Measurements from ENCODE around the gene INMT.
"Not testable (repeated sequence)": the region's sequence is repeated elsewhere in the genome, so short reads cannot be mapped to it uniquely, and the experiment has no call there.

DNA sequence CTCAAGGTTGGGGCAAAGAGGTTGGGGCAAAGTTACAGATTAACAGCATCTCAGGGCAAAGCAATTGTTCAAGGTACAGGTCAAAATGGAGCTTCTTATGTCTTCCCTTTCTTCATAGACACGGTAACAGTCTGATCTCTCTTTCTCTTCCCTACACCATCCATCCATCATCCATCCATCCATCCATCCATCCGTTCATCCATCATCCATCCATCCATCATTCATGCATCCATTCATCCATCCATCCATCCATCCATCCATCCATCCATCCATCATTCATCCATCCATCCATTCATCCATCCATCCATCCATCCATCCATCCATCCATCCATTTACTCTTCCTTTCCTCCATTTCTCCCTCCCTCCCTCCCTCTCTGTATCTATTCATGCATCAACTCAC is 32.5 kb upstream of the INMT start:
- TF ChIP-seq, protein P1, sequence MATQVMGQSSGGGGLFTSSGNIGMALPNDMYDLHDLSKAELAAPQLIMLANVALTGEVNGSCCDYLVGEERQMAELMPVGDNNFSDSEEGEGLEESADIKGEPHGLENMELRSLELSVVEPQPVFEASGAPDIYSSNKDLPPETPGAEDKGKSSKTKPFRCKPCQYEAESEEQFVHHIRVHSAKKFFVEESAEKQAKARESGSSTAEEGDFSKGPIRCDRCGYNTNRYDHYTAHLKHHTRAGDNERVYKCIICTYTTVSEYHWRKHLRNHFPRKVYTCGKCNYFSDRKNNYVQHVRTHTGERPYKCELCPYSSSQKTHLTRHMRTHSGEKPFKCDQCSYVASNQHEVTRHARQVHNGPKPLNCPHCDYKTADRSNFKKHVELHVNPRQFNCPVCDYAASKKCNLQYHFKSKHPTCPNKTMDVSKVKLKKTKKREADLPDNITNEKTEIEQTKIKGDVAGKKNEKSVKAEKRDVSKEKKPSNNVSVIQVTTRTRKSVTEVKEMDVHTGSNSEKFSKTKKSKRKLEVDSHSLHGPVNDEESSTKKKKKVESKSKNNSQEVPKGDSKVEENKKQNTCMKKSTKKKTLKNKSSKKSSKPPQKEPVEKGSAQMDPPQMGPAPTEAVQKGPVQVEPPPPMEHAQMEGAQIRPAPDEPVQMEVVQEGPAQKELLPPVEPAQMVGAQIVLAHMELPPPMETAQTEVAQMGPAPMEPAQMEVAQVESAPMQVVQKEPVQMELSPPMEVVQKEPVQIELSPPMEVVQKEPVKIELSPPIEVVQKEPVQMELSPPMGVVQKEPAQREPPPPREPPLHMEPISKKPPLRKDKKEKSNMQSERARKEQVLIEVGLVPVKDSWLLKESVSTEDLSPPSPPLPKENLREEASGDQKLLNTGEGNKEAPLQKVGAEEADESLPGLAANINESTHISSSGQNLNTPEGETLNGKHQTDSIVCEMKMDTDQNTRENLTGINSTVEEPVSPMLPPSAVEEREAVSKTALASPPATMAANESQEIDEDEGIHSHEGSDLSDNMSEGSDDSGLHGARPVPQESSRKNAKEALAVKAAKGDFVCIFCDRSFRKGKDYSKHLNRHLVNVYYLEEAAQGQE (IDR thresholded peaks at IDR 0.05; ENCODE audit: insufficient replicate concordance, low read depth), result not testable (repeated sequence)
- TF ChIP-seq CTCF (IDR thresholded peaks at IDR 0.05; ENCODE audit: insufficient read depth, low read length); POLR2AphosphoS5 (IDR thresholded peaks at IDR 0.05; ENCODE audit: low read depth); SPI1 (IDR thresholded peaks at IDR 0.05; ENCODE audit: borderline replicate concordance, low read depth); GABPA (IDR thresholded peaks at IDR 0.05; ENCODE audit: low read depth): not testable (repeated sequence)

Measured in HL-60 (cell line).